ENCODE results near the gene ARPC2.
A peak's percentile ranks its signal among the peaks of the same experiment; 100 is the strongest.

ARPC2 gene

DNA sequence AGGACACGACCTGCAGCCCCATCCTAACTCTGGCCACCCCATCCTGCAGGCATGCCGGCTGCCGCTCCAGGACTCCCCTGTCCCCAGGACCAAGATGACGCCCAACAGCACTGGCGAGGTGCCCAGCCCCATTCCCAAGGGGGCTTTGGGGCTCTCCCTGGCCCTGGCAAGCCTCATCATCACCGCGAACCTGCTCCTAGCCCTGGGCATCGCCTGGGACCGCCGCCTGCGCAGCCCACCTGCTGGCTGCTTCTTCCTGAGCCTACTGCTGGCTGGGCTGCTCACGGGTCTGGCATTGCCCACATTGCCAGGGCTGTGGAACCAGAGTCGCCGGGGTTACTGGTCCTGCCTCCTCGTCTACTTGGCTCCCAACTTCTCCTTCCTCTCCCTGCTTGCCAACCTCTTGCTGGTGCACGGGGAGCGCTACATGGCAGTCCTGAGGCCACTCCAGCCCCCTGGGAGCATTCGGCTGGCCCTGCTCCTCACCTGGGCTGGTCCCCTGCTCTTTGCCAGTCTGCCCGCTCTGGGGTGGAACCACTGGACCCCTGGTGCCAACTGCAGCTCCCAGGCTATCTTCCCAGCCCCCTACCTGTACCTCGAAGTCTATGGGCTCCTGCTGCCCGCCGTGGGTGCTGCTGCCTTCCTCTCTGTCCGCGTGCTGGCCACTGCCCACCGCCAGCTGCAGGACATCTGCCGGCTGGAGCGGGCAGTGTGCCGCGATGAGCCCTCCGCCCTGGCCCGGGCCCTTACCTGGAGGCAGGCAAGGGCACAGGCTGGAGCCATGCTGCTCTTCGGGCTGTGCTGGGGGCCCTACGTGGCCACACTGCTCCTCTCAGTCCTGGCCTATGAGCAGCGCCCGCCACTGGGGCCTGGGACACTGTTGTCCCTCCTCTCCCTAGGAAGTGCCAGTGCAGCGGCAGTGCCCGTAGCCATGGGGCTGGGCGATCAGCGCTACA lies 45.9 kb downstream of the ARPC2 start:
- peak overlapping the region; percentile 44 to 52 for H3K27ac ChIP-seq
- TF ChIP-seq, protein P1, sequence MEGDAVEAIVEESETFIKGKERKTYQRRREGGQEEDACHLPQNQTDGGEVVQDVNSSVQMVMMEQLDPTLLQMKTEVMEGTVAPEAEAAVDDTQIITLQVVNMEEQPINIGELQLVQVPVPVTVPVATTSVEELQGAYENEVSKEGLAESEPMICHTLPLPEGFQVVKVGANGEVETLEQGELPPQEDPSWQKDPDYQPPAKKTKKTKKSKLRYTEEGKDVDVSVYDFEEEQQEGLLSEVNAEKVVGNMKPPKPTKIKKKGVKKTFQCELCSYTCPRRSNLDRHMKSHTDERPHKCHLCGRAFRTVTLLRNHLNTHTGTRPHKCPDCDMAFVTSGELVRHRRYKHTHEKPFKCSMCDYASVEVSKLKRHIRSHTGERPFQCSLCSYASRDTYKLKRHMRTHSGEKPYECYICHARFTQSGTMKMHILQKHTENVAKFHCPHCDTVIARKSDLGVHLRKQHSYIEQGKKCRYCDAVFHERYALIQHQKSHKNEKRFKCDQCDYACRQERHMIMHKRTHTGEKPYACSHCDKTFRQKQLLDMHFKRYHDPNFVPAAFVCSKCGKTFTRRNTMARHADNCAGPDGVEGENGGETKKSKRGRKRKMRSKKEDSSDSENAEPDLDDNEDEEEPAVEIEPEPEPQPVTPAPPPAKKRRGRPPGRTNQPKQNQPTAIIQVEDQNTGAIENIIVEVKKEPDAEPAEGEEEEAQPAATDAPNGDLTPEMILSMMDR (IDR thresholded peaks at IDR 0.05) = no peak
- peaks cover 30 to 58% (median 48%) of the 10 kb centered on the region in 3 donors for H3K36me3 ChIP-seq
- peak in 1 of 2 donors; percentile 70 for DNase-seq
- intact Hi-C loops (cut with DNase I; ENCODE audit: low total_unique reads) = loop anchor here (10.0 kb wide), 1 partner anchor 48 kb away; the partner anchor contains the start of gene ARPC2
- H3K9me3 ChIP-seq = no peaks in the 10 kb centered on the region
- peaks cover 0 to 47% (median 32%) of the 10 kb centered on the region in 4 donors for H3K4me1 ChIP-seq
- H3K27me3 ChIP-seq = no peaks in the 10 kb centered on the region
- H3K4me3 ChIP-seq = no peak overlapping the region

DNA sequence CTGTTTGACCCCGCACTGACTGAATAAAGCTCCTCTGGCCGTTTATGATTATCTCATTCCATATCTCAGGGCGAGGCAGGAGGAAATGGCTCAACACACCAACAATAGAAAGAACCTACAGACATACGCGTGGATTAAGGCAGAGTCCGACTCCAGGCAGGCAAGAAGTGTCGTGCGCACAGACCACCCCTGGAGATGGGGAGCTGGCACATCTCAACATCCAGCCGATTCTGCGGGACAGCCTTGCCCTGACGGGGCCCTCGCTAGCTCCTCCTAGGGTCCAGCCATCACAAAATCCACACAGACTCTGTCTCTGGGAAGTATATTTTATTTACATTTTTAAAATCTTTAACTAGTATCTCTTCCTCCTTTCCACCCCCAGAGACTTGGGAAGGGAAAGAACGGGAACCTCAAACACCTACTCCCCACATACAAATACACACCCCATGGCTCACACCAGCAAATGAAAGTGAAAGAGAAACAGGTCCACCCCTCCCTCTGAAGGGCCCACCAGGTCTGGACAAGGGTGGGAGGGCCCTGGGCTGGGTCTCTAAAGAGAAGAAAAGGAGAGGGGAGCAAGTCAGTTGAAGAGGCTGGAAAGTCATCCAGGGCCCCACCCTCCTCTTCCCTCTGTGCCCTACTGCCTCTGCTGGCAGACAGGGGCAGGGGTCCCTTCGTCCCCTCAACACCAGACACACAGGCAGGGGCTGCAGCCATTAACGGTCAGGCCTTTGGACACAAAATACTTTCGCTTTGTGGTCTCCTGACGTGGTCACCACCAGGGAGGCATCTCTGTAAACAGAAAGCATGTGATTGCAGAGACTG lies 47.0 kb downstream of the ARPC2 start:
- Histone ChIP-seq H3K9me3 (no peaks in the 10 kb centered on the region), H3K36me3 (peaks cover 30 to 61% (median 48%) of the 10 kb centered on the region in 3 donors), H3K27me3 (no peaks in the 10 kb centered on the region), H3K27ac (no peak overlapping the region), H3K4me1 (peaks cover 0 to 47% (median 32%) of the 10 kb centered on the region in 4 donors), H3K4me3 (no peak overlapping the region)
- TF ChIP-seq, protein P1 (IDR thresholded peaks at IDR 0.05) = no peak
- DNase-seq = peak in 1 of 2 donors; percentile 46
- intact Hi-C loops (cut with DNase I; ENCODE audit: low total_unique reads) = loop anchor here (10.0 kb wide), 1 partner anchor 49 kb away; the partner anchor contains the start of gene ARPC2

- TF ChIP-seq, protein P1 (IDR thresholded peaks at IDR 0.05) = no peak
- intact Hi-C loops (cut with DNase I; ENCODE audit: low total_unique reads) = loop anchor here (5.0 to 10.0 kb wide), 2 partner anchors 50 to 78 kb away; partner anchors contain the start of gene ARPC2
- DNase-seq = peak in 1 of 2 donors; percentile 60
- no peak overlapping the region for H3K27ac ChIP-seq
- H3K9me3 ChIP-seq = no peaks in the 10 kb centered on the region
- H3K36me3 ChIP-seq = peaks cover 30 to 61% (median 48%) of the 10 kb centered on the region in 3 donors
- peaks cover 0 to 41% (median 29%) of the 10 kb centered on the region in 4 donors for H3K4me1 ChIP-seq
- H3K4me3 ChIP-seq = no peak overlapping the region
- H3K27me3 ChIP-seq = no peaks in the 10 kb centered on the region
Observed at GRCh38 chr2:218264773-218265561, 48.0 kb downstream of the ARPC2 start.

DNA sequence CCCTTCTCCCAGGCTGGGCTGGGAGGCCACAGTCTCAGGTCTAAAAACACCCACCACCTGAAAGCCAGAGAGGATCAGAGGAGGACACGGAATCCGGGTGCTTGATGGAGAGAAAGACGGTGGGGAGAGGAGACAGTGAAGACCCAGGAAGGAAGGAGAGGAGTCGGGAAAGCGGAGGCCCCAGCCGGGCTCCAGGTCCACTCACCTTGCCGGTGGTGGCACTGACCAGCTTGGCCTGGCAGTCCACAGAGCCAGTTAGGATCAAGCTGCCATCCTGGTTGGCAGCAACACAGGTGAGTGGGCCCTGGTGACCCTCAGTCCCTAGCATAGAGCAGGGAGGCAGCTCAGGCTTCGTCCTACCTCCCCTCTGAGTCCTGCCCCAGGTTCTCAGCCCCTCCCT lies 48.6 kb downstream of the ARPC2 start:
- no peak overlapping the region for H3K27ac ChIP-seq
- peaks cover 0 to 36% (median 28%) of the 10 kb centered on the region in 4 donors for H3K4me1 ChIP-seq
- intact Hi-C loops (cut with DNase I; ENCODE audit: low total_unique reads) = loop anchor here (5.0 to 10.0 kb wide), 2 partner anchors 51 to 78 kb away; partner anchors contain the start of gene ARPC2
- TF ChIP-seq, protein P1 (IDR thresholded peaks at IDR 0.05) = no peak
- H3K9me3 ChIP-seq = no peaks in the 10 kb centered on the region
- peaks cover 30 to 61% (median 48%) of the 10 kb centered on the region in 3 donors for H3K36me3 ChIP-seq
- DNase-seq = no peak
- no peak overlapping the region for H3K4me3 ChIP-seq
- H3K27me3 ChIP-seq = no peaks in the 10 kb centered on the region

Measured in tibial artery (tissue), 4 donors.